Immature natural killer cell (primary cell): ENCODE data around the gene MINK1. TPM values are rescaled to one million over a fixed set of nuclear protein-coding genes. Genes with fewer than 3 reads are reported as not detected.

ENCODE experiments used
- DNase-seq, 3 donors: peaks; one replicate each; pipeline ENCODE4 v3.0.0; 2022; ENCODE audit warnings: mixed read lengths in 1 of 3
- H3K27ac Mint-ChIP-seq, 6 donors: one replicate each; pipeline ENCODE4 v1.8.0; 2020; ENCODE audit warnings: mixed read lengths in 6 of 6, mild to moderate bottlenecking in 5 of 6, inconsistent platforms in 4 of 6, moderate library complexity in 3 of 6
- H3K27me3 Mint-ChIP-seq, 3 donors: one replicate each; pipeline ENCODE4 v1.8.0; 2020 to 2021; ENCODE audit warnings: low read depth in 3 of 3, mild to moderate bottlenecking in 3 of 3, mixed read lengths in 3 of 3, moderate library complexity in 3 of 3, inconsistent platforms in 1 of 3
- H3K36me3 Mint-ChIP-seq, 3 donors: one replicate each; pipeline ENCODE4 v1.8.0; 2020; ENCODE audit warnings: mixed read lengths in 3 of 3, inconsistent platforms in 2 of 3, mild to moderate bottlenecking in 2 of 3
- H3K4me1 Mint-ChIP-seq, 2 donors: one replicate each; pipeline ENCODE4 v1.8.0; 2020; ENCODE audit warnings: inconsistent platforms in 2 of 2, mild to moderate bottlenecking in 2 of 2, mixed read lengths in 2 of 2, moderate library complexity in 1 of 2
- H3K4me3 Mint-ChIP-seq, 5 donors: one replicate each; pipeline ENCODE4 v1.8.0; 2020; ENCODE audit warnings: mild to moderate bottlenecking in 5 of 5, mixed read lengths in 5 of 5, inconsistent platforms in 3 of 5, moderate library complexity in 3 of 5
- H3K9me3 Mint-ChIP-seq, 6 donors: one replicate each; pipeline ENCODE4 v1.8.0; 2020; ENCODE audit warnings: mild to moderate bottlenecking in 6 of 6, mixed read lengths in 6 of 6, inconsistent platforms in 4 of 6, moderate library complexity in 3 of 6
- polyA plus RNA-seq, 3 donors: library from polyadenylated mRNA; unstranded; fragments of 300-500 nt; fragmentation: Illumina TruSeq; gene quantifications; one replicate each; pipeline ENCODE4 v1.2.3, GENCODE V29; 2021

MINK1 gene
- polyA plus RNA-seq, 3 donors from 2014 or later, result 2.0 to 13.5 (median 3.8) TPM

GRCh38 chr17:4934173-4934979, 101.2 kb downstream of the MINK1 start:
- peak; percentile 54 to 55 (median 54) for DNase-seq
- H3K27ac Mint-ChIP-seq, result peak overlapping the region; percentile 9 to 65 (median 52)
- H3K4me1 Mint-ChIP-seq, result peaks cover 47 to 48% of the 10 kb centered on the region in 2 donors
- H3K36me3 Mint-ChIP-seq, result peaks cover 0 to 21% (median 12%) of the 10 kb centered on the region in 3 donors
- H3K4me3 Mint-ChIP-seq, result peak overlapping the region; percentile 54 to 79 (median 72)
- H3K27me3 Mint-ChIP-seq, result peaks cover 6 to 12% (median 10%) of the 10 kb centered on the region in 3 donors
- no peaks in the 10 kb centered on the region for H3K9me3 Mint-ChIP-seq

- H3K27ac Mint-ChIP-seq, result peak overlapping the region in 4 of 6 donors; percentile 24 to 65 (median 50)
- peaks cover 48 to 53% of the 10 kb centered on the region in 2 donors for H3K4me1 Mint-ChIP-seq
- DNase-seq, result no peak
- H3K4me3 Mint-ChIP-seq, result no peak overlapping the region
- peaks cover 0 to 22% (median 15%) of the 10 kb centered on the region in 3 donors for H3K36me3 Mint-ChIP-seq
- H3K27me3 Mint-ChIP-seq, result peaks cover 13 to 17% (median 14%) of the 10 kb centered on the region in 3 donors
- H3K9me3 Mint-ChIP-seq, result no peaks in the 10 kb centered on the region
These were observed 102.5 kb downstream of the MINK1 start for GRCh38 chr17:4935650-4936049.

- Mint-ChIP-seq H3K4me3 (peak overlapping the region in 2 of 5 donors; percentile 0 to 3), H3K36me3 (peaks cover 0 to 24% (median 10%) of the 10 kb centered on the region in 3 donors), H3K9me3 (no peaks in the 10 kb centered on the region), H3K4me1 (peaks cover 56 to 59% of the 10 kb centered on the region in 2 donors), H3K27ac (peak overlapping the region in 4 of 6 donors; percentile 26 to 65 (median 54)), H3K27me3 (peaks cover 13 to 25% (median 14%) of the 10 kb centered on the region in 3 donors)
- DNase-seq, result no peak
These were observed 103.3 kb downstream of the MINK1 start for GRCh38 chr17:4936436-4936835.

GRCh38 chr17:4937553-4937952, 104.4 kb downstream of the MINK1 start:
- peaks cover 67% of the 10 kb centered on the region in 2 donors for H3K4me1 Mint-ChIP-seq
- no peak for DNase-seq
- H3K4me3 Mint-ChIP-seq, result peak overlapping the region in 2 of 5 donors; percentile 14 to 44
- H3K36me3 Mint-ChIP-seq, result peaks cover 6 to 35% (median 17%) of the 10 kb centered on the region in 3 donors
- H3K9me3 Mint-ChIP-seq, result no peaks in the 10 kb centered on the region
- peak overlapping the region in 1 of 6 donors; percentile 26 for H3K27ac Mint-ChIP-seq
- H3K27me3 Mint-ChIP-seq, result peaks cover 13 to 25% (median 14%) of the 10 kb centered on the region in 3 donors

- H3K36me3 Mint-ChIP-seq, result peaks cover 6 to 40% (median 20%) of the 10 kb centered on the region in 3 donors
- peak overlapping the region in 2 of 6 donors; percentile 51 to 84 for H3K27ac Mint-ChIP-seq
- peak overlapping the region; percentile 36 to 100 (median 99) for H3K4me3 Mint-ChIP-seq
- DNase-seq, result no peak
- H3K9me3 Mint-ChIP-seq, result no peaks in the 10 kb centered on the region
- H3K27me3 Mint-ChIP-seq, result peaks cover 13 to 27% (median 13%) of the 10 kb centered on the region in 3 donors
- peaks cover 67 to 70% of the 10 kb centered on the region in 2 donors for H3K4me1 Mint-ChIP-seq
These were observed 104.9 kb downstream of the MINK1 start for GRCh38 chr17:4938069-4938491.

- Mint-ChIP-seq H3K27me3 (peaks cover 10 to 25% (median 13%) of the 10 kb centered on the region in 3 donors), H3K4me1 (peaks cover 67 to 70% of the 10 kb centered on the region in 2 donors), H3K27ac (peak overlapping the region; percentile 79 to 95 (median 91)), H3K9me3 (no peaks in the 10 kb centered on the region), H3K4me3 (peak overlapping the region; percentile 96 to 100 (median 99)), H3K36me3 (peaks cover 8 to 42% (median 22%) of the 10 kb centered on the region in 3 donors)
- DNase-seq, result peak in 1 of 3 donors; percentile 8
These were observed 105.8 kb downstream of the MINK1 start for GRCh38 chr17:4938688-4939545.

GRCh38 chr17:4939546-4939795, 106.3 kb downstream of the MINK1 start:
- peaks cover 13 to 47% (median 27%) of the 10 kb centered on the region in 3 donors for H3K36me3 Mint-ChIP-seq
- DNase-seq, result no peak
- peaks cover 6 to 23% (median 13%) of the 10 kb centered on the region in 3 donors for H3K27me3 Mint-ChIP-seq
- H3K9me3 Mint-ChIP-seq, result no peaks in the 10 kb centered on the region
- peak overlapping the region; percentile 96 to 100 (median 99) for H3K4me3 Mint-ChIP-seq
- peaks cover 67 to 70% of the 10 kb centered on the region in 2 donors for H3K4me1 Mint-ChIP-seq
- peak overlapping the region; percentile 79 to 95 (median 91) for H3K27ac Mint-ChIP-seq

- Mint-ChIP-seq H3K4me1 (peaks cover 68 to 73% of the 10 kb centered on the region in 2 donors), H3K27ac (peak within 1 kb of the TSS; percentile 93 to 98 (median 95)), H3K9me3 (no peaks in the 10 kb centered on the region), H3K4me3 (peak within 1 kb of the TSS; percentile 96 to 100 (median 99)), H3K27me3 (peaks cover 5 to 24% (median 13%) of the 10 kb centered on the region in 3 donors), H3K36me3 (peaks cover 15 to 51% (median 28%) of the 10 kb centered on the region in 3 donors)
- DNase-seq, result peak; percentile 97 to 99 (median 99)
These were observed 106.8 kb downstream of the MINK1 start, which contains the start of the genes RNF167 and SLC25A11 for GRCh38 chr17:4939796-4940554. Gene RNF167 (plus strand): TSS chr17:4940268. CDS start chr17:4940910, 642 bp downstream. Gene SLC25A11 (minus strand): TSS chr17:4940046. CDS start chr17:4939910, 136 bp downstream.

- peak overlapping the region; percentile 93 to 98 (median 95) for H3K27ac Mint-ChIP-seq
- H3K4me1 Mint-ChIP-seq, result peaks cover 72 to 77% of the 10 kb centered on the region in 2 donors
- peaks cover 22 to 59% (median 35%) of the 10 kb centered on the region in 3 donors for H3K36me3 Mint-ChIP-seq
- H3K27me3 Mint-ChIP-seq, result peaks cover 8 to 32% (median 19%) of the 10 kb centered on the region in 3 donors
- H3K4me3 Mint-ChIP-seq, result peak overlapping the region; percentile 96 to 100 (median 99)
- H3K9me3 Mint-ChIP-seq, result no peaks in the 10 kb centered on the region
- peak; percentile 25 to 39 (median 37) for DNase-seq
These were observed 107.6 kb downstream of the MINK1 start for GRCh38 chr17:4940555-4941318.

- no peaks in the 10 kb centered on the region for H3K9me3 Mint-ChIP-seq
- peak overlapping the region; percentile 96 to 100 (median 99) for H3K4me3 Mint-ChIP-seq
- peaks cover 24 to 59% (median 35%) of the 10 kb centered on the region in 3 donors for H3K36me3 Mint-ChIP-seq
- H3K27me3 Mint-ChIP-seq, result peaks cover 8 to 37% (median 20%) of the 10 kb centered on the region in 3 donors
- peaks cover 70 to 77% of the 10 kb centered on the region in 2 donors for H3K4me1 Mint-ChIP-seq
- no peak for DNase-seq
- peak overlapping the region; percentile 93 to 98 (median 95) for H3K27ac Mint-ChIP-seq
These were observed 108.1 kb downstream of the MINK1 start for GRCh38 chr17:4941319-4941610.

GRCh38 chr17:4942760-4943508, 109.8 kb downstream of the MINK1 start:
- H3K9me3 Mint-ChIP-seq, result no peaks in the 10 kb centered on the region
- DNase-seq, result no peak
- peaks cover 77 to 85% of the 10 kb centered on the region in 2 donors for H3K4me1 Mint-ChIP-seq
- H3K4me3 Mint-ChIP-seq, result peak overlapping the region; percentile 55 to 100 (median 99)
- peaks cover 32 to 55% (median 43%) of the 10 kb centered on the region in 3 donors for H3K36me3 Mint-ChIP-seq
- H3K27me3 Mint-ChIP-seq, result peaks cover 17 to 51% (median 34%) of the 10 kb centered on the region in 3 donors
- H3K27ac Mint-ChIP-seq, result peak overlapping the region; percentile 93 to 98 (median 95)
